ENCODE data around the gene EDN2.

The EDN2 gene

DNA sequence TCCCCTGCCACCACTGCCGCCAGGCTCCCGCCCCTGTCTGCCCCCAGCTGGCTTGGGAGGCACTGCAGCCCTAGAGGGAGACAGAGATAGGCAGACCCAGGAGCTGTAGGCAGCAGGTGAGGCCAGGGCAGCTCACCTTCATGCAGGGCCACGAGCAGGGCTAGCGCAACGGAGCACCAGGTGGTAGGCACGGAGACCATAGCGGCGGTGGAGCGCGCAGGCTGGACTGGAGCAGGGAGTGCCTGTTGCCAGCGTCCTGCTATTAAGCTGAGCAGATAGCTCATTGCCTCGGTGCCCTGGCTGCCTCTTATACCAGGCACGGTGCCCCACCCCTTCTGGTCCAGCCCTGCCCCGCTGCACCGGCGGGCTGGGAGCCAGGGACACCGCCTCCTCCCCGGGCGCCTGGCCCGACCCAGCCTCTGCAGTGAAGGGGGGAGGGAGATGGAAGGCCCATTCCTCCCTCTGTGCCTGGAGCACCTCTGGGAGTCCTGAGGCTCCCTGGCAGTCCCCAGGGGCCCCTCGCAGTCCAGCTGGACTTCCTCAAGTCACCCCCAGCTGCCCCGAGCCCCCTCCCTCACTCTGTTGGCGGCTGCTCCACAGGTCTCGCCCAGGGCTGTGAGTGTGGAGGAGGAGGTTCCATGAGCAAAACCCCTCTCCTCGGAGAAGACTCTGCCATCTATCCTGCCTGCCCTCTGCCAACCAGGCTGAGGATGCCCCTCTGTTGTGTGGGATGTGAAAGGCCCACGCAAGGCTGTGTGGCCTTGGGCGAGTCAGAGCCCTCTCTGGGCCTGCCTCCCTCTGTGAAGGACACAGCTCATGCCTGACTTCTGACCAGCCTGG is at the start of gene EDN2:
TSS of gene EDN2 (minus strand) at position 282 of the 840 bp plus-strand sequence. CDS start at position 200, 82 bp downstream.
- DNase-seq, result peak; percentile 99

DNA sequence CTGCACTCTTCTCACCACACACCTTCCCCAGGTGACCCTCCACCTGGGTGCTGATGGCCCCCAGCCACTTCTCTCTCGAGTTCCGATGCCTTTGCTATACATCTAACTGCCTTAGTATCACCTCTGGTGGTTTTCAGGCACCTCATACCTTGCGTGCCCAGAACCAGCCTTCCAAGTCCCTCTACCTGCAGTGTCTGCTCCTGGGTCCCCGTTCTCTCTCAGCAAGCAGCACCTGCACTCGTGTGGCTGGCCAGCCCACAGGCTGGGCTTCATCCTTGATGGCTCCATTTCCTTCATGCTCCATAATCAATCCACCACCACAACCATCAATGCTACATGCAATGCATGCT is 49.2 kb upstream of the EDN2 start:
- DNase-seq, result no peak

DNA sequence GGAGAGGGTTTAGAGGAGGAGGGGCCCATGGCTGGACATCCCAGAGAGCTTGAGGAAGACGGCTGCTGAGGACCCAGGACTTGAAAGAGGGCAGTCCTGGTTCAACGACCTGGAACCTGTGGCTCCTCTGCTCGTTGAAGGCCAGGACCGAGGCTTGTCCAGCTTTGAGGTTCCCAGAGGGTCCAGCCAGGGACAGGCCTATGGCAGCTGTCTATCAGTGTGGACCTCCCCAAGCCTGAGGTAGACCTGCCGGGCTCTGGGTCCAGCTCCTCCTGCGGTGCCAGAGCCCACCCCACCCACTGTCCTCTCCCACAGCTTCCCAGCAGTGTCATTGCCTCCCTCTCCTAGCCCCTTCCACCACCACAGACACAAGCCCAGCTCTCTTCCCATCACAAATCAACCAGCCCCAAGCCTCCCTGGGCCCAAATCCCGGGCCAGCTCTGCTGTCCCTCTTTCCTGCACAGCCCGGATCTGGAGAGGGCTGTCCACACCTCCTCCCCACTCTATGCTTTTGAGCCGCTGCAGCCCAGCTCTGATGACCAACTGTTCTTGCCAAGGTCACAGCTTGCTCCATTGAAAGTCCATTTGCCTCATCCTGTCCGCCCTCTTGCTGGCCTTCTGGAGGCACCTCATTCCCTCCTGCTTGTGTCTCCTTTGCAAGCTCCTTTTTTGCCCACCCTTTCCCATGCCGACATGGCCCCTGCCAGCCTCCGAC is 48.7 kb upstream of the EDN2 start:
- DNase-seq, result no peak

DNA sequence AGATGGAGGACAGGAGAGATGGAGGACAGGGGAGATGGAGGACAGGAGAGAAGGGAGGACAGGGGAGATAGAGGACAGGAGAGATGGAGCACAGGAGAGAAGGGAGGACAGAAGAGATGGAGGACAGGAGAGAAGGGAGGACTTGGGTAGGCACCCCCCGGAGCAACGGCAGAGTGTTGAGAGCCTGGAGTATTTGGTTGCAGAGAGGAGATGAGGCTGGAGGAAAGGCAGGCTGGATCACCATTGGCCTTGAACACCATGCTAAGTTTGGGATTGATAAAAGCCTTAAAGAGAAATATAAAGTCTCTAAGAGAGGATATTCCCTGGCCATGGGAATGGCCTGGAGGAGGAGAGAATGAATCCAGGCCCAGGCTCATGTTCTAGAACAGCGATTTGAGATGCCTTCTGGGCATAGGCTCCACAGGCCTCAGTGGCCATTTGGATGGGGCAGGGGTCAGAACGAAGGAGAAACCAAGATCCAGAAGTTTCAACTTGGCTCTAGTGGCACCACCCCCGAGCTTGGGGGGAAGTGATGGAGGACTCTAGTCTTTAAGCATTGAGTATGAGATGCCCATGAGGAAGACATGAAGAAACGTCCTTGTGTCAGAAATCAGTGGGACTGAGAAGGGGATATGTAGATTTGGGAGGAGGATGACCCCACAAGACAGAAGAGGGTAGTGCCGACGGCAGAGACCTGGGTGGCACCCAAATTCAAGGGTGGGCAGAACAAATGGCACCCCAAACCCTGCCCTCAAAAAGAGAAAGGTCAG is 47.9 kb upstream of the EDN2 start:
- no peak for DNase-seq

DNA sequence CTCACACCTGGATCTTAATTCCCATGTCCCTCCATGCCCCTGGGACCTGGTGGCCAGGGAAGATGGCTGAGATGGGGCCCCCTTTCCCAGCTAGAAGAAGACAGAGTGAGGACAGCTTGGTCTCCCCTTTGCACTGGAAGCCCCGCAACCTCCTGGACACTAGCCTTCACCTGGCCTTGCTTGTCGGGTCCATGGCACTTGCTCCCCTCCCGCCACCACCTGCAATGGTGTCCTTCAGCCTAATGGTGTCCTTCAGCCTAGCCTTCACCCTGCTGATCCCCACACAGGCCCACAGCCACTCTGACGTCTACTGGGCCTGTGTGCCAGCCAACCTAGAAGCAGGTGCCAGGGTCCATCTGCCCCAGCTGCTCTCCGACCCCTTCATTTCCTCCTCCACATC is 45.9 kb upstream of the EDN2 start:
- DNase-seq, result no peak

DNA sequence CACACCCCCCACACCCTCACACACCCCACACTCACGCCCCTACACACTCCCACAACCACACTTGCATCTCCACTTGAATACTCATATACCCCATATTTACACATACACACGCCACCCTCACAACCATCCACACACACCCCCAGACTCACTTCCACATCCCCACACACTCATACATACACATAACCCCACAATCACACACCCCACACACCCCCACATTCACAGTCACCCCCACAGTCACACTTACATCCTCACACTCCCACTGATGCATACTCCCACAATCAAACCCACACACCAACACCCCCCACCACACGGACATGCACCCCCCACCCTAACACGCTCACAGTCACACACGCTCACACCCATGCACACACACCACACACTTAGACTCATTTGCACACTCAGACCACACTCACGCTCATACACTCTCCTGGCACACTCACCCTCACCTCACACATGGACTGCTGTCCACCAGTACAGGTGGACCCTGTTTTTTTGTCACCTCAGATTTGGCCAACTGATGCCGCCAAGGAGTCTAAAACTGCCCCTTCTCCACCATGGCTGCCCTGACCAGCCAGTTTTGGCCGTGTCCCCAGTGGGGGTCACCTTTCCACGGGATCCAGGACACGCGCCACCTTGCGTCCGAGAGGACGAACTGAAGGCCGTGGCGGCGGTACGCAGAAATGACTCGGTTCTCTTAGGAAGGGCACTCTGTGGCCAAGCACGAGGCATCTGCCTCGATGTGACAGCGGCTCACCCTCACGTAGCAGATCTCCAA is 45.3 kb upstream of the EDN2 start:
- DNase-seq, result no peak

DNA sequence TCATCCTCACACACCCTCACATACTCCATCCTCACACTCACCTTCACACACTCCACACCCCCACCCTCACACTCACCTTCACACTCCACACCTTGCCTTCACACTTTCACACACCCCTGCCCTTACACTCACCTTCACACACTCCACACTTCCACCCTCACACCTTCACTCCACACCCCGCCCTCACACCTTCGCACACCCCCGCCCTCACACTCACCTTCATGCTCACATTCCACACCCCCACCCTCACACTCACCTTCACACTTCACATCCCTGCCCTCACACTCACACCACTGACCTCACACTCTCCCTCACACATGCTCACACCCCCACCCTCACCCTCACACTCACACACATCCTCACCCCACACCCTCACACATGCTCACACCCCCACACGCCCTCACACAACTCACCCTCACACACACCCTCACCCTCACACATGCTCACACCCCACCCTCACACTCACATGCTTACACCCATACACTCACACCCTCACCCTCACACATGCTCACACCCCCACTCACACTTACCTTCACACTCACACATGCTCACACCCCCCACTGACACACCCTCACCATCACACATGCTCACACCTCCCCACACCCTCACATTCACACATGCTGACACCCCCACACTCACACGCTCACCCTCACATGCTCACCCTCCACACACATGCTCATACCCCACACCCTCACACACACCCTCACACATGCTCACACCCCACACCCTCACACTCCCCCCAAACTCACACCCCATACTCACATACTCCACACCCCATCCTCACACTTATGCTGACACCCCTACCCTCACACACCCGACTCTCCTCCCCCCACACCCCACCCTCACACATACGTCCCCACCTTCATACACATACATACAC is 44.5 kb upstream of the EDN2 start:
- DNase-seq, result no peak

DNA sequence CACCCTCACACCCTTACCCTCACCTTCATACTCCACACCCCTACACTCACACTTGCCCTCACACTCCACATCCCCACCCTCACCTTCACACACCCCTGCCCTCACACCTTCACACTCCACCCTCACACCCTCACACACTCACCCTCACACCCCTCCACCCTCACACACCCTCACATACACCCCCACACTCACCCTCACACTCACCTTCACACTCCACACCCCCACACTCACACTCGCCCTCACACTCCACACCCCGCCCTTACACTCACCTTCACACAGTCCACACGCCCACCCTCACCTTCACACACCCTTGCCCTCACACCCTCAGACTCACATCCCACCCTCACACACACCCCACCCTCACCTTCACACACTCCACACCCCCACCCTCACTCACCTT is 43.6 kb upstream of the EDN2 start:
- no peak for DNase-seq

DNA sequence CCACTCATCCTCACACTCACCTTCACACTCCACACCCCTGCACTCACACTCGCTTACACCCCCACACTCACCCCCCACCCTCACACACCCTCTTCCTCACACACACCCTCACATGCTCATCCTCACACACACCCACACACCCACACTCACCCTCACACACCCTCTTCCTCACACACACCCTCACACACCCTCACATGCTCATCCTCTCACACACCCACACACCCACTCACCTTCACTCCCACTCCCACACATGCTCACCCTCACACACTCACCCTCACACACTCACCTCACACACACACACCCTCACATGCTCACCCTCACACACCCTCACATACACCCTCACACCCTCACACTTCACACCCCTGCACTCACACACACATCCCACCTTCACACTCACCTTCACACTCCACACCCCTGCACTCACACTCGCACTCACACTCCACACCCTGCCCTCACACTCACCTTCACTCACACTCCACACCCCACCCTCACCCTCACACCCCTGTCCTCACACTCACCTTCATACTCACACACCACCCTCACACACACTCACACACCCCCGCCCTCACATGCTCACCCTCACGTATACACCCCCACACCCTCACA is 42.6 kb upstream of the EDN2 start:
- no peak for DNase-seq

DNA sequence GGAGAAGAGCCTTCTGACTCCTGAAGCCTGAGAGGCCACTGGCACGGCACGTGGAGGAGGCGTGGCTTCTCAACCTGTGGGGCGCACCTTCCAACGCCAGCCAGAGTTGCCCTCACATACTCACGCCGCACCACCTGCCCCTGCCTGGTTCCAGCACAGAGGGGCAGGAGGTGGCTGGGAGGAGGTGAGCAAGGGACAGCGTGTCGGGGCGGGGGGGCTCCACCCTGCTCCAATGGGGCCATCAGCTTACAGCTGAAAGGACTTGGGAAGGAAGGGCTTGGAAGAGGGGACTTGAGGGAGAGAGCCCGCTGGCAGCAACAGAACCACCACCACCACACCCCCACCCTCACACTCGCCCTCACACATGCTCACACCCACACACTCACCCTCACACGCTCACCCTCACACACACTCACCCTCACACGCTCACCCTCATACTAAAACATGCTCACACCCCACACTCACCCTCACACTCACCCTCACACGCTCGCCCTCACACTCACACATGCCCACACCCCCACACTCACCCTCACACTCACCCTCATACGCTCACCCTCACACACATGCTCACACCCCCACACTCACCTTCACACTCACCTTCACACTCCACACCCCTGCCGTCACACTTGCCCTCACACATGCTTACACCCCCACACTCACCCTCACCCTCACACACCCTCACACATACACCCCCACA is 41.6 kb upstream of the EDN2 start:
- DNase-seq, result peak; percentile 33

DNA sequence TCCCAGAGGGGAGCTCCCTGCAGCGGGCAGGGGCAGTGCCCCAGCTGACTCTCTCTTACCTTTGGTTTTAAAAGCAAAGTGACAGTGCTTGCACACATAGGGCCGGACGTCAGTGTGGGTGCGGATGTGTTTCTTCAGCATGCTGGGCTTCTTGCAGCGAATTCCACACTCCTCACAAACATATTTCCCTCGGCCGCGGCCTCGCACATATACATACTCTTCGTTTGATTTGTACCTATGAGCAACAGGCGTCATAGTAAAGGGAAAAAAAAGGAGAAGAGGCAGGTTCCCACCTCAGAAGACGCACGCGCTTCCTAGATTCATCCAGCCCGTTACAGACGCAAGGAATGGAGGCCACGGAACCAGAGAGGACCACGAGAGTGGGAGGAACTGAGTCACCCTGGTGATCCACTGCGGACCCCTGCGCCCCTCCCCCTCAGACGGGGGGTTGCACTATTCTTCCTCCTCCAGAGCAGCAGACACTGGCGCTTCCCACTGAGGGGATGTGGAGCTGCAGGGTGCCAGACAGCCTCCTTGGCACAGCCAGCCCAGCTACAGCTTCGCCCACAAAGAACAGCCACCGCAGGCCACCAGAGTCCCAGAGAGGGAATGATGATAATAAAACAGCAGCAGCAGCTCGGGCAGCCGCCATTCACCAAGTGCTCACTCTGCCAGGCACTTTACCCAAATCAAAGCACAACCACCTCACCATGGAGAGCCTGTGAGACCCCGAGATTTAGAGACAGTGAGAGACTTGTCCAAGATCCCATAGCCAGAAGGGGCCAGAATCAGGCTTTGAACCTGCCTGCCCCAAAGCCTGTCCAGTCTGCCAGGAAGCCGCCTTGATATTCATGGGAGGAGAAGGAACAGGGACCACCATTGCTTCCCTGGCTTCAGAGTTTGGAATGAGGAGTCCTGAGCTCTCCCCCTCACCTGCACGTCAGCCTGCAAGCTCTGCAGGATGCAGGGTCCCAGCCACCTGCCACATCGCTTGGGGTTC is 40.5 kb upstream of the EDN2 start:
- DNase-seq, result no peak

DNA sequence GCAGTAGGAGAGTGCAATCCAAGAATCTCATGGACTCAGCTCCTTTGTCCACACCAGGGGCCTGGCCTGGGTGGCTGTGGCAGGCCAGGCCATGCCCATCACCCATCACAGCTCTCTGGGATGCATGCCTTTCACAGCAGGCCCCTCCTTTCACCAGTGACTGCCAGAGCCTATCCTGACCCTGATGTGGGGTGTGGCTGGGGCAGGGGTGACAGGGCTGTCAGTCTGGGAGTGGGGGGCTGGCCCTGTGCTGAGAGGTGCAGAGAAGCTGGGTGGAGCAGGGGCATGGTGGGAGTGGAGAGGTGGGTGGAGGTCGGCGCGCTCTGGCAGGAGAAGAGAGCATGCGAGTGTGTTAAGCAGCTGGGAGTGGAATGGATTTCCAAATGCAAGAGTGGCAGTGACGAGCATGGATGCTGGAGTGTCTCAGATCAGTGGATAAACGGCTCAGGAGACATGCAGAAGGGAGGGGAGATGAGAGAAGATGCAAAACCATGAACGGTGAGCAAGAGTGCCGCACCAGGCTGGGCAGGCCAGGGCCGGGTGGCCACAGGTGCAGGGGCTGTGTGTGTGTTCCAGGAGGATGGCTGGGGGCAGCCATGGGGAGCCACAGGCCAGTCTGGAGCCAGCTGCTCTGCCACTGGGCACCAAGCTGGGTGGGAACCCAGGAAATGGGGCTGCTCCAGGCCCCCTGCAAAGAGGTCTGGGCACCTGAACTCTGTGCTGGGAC is 39.6 kb upstream of the EDN2 start:
- no peak for DNase-seq

DNA sequence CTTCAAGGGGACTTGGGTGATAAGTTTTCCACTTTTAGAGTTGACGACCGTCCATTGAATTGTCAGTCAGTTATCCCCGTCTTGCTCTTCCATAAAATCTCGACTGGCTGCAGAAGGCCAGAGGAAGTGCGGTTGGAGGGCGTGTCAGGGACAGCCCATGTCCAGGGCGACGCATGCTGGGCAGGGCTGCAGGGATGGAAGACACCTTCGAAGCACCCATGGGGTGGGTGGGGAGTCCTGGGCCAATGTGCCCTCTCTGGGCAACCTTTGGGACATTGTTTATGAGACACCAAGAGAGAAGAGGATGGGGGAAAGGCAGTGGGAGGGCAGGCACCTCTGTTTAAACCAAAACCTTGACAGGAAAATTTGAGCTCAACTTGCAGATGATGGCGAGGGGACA is 38.6 kb upstream of the EDN2 start:
- DNase-seq, result no peak

DNA sequence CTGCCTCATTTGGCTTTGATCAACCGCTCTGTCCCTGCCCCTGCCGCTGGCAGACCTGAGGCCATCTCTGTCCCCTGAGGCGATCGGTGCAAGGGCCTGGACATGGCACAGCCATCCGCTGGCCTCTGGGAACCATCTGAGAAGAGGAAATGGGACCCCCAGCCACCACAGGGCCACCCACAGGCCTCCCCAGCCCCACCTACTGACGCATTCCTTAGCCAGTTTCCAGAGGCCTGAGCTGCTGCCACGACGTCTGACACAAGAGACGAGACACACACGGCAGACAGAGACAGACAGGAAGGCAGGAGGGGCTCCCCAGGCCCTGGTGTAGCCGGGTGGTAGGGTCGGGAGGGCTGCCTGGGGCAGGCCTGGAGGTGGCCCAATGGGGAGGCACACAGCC is 37.3 kb upstream of the EDN2 start:
- no peak for DNase-seq

DNA sequence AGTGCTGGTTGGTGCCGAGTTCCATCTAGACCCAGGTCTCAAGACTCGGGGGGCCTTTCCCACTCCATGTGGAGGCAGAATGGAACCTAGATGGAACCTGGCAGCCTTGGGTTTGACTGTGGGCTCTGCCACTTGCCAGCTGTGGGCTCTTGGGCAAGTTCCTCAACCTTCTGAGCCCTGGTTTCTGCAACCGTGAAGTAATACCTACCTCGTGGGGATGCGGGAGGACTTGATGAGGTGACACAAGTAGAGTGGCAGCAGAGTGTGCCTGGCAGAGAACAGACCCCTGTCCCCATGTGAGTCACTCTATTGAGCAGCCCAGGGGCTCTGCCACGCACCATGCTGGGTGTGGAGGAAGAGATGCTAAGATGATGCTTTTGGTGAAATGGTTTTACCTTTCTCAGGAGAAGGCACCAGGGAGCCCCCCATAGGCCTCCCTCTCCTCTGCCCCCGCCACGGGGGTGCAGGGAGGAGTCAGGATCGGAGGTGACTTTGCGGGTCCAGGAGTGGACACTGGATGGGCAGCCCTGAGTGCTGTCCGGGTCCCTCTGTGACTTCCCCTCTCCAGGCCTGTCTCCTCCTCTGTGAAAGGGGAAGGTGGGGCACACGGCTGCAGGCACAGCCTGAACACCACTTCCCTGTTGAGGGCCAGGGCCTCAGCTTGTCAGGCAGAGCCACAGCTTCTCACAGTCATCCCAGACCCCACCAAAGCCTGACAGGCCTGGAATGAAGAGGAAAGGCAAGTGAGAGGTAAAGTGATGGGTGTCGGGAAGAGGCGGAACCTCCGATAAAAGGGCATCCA is 36.7 kb upstream of the EDN2 start:
- no peak for DNase-seq

DNA sequence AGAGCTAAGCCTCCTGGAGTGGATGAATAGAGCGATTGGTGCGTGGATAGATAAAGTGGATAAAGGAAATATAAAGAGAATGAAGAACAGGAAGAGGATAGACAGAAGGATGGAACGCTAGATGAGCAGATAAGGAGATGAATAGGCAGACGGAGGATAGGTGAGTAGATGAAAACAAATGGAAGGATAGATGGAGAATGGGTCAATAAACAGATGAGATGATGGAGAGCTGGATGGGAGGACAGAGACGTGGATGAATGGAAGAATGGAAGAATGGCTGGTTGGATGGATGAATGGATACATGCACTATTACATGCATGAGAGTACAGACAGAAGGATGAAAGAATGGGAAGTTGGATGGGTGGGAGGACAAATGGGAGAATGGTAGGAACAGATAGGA is 35.2 kb upstream of the EDN2 start:
- DNase-seq, result no peak

DNA sequence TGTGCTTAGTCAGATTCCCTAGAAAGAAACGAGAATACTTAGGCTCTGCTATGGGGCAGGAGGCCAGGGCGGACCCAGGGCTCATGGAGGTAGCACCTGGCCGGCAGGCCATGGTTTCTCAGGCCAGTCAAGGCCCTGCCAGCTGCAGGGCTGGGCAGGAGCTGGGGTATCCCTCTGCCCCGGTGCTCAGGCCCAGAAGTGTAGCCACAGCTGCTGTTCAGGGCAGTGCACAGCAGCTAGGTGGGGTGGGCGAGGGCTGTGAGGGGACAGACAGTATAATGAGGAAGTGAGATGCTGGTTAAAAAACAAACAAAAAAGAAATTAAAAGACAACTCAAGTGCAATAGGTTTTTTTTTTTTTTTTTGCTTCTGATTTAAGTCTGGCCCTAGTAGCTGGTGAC is 34.0 kb upstream of the EDN2 start:
- DNase-seq, result no peak

DNA sequence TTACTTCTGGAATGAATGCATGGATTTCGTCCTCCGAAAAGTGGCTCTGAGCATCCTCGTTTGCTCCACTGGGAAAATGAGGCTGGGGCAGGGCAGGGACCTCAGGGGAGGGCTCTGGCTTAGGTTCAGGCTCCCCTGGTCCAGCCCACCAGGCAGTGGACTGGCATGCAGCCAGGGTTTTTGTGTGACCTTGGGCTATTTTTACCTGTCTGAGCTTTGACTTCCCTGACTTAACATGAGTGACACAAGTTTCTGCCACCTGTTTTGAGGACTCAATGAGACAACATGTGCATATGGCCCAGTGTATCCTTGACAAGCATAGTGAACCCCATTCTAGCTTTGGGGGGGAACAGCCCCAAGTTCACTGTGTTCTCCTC is 32.6 kb upstream of the EDN2 start:
- no peak for DNase-seq
